K562 (cell line): ENCODE data around the gene NUP85. TPM values are rescaled to one million over a fixed set of nuclear protein-coding genes. Genes with fewer than 3 reads are reported as not detected.
"Not testable (repeated sequence)": the region's sequence is repeated elsewhere in the genome, so short reads cannot be mapped to it uniquely, and the experiment has no call there.

Experiments
- ATAC-seq: fragments of 200-7000 bp; cut with Tn5 transposase; 3 replicates; pipeline ENCODE4 v1.9.1; 2020; ENCODE audit warnings: moderate library complexity
- BruUV-seq: library from RNA; stranded (reverse); fragments of 400-500 nt; replicated peaks from 2 replicates; lab custom pipeline; 2021; lab: Mats Ljungman, UMichigan
- CTCF ChIA-PET: fragments of 300-600 bp; formaldehyde crosslinking; extraction: SDS; loops from one replicate; lab custom pipeline; 2021; ENCODE audit warnings: low intra/inter-chr PET ratio; lab: Yijun Ruan, JAX
- POLR2A ChIA-PET: fragments of 300-600, 350-650 bp; sonication (Branson Sonifier 250); formaldehyde crosslinking; extraction: SDS; loops from one replicate; lab custom pipeline; 2021; ENCODE audit warnings: antibody characterized with exemption, inconsistent platforms; lab: Yijun Ruan, JAX
- DNase-seq, 4 experiments: peaks; one replicate each; pipeline versions ENCODE4 v3.0.0 to v3.0.0-alpha.2; 2011 to 2018; ENCODE audit warnings: low spot score in 3 of 4, mixed read lengths in 3 of 4; ENCODE audit errors: extremely low read depth in 1 of 4
- FAIRE-seq: peaks from 2 replicates; lab custom pipeline; 2011; peaks lifted over from hg19 to GRCh38; lab: Jason Lieb, UNC
- H2AFZ ChIP-seq: 2 replicates; pipeline ENCODE4 v1.6.0; 2011; ENCODE audit warnings: low read depth, low read length, control low read depth, inconsistent platforms
- H3K27ac ChIP-seq: fragments of 200-600 bp; 3 replicates; pipeline ENCODE4 v1.8.0; 2011; ENCODE audit warnings: low read depth, mild to moderate bottlenecking, control low read depth, inconsistent platforms, low read length, moderate library complexity, mixed read lengths; ENCODE audit errors: extremely low read depth
- H3K27me3 ChIP-seq, 2 experiments: fragments of 300-600 bp in 1 of 2; 2 replicates in 1 of 2; 3 replicates in 1 of 2; pipeline versions ENCODE4 v1.6.0 to v1.8.0; 2011; ENCODE audit warnings: inconsistent platforms in 2 of 2, low read length in 2 of 2, mild to moderate bottlenecking in 1 of 2, mixed read lengths in 1 of 2, moderate library complexity in 1 of 2; ENCODE audit not compliant: control insufficient read depth in 2 of 2, insufficient read depth in 2 of 2
- H3K36me3 ChIP-seq: fragments of 300-600 bp; 3 replicates; pipeline ENCODE4 v1.8.0; 2011; ENCODE audit warnings: mild to moderate bottlenecking, low read length, inconsistent platforms; ENCODE audit not compliant: control insufficient read depth, insufficient read depth
- H3K4me1 ChIP-seq, 2 experiments: fragments of 200-600 bp in 1 of 2; replicated peaks in 1 of 2; 2 replicates in 1 of 2; 3 replicates in 1 of 2; pipeline versions ENCODE4 v1.5.1 to v1.8.0; 2011; ENCODE audit warnings: inconsistent platforms in 2 of 2, low read length in 2 of 2, mild to moderate bottlenecking in 1 of 2, mixed read lengths in 1 of 2, moderate library complexity in 1 of 2; ENCODE audit not compliant: control insufficient read depth in 2 of 2, insufficient read depth in 2 of 2
- H3K4me2 ChIP-seq: 2 replicates; pipeline ENCODE4 v1.6.1; 2011; ENCODE audit warnings: low read length, control low read depth, inconsistent platforms, mixed read lengths; ENCODE audit not compliant: insufficient read depth
- H3K4me3 ChIP-seq: fragments of 200-600 bp; sonication (generic), shearing (Covaris generic); 2 replicates; pipeline ENCODE4 v1.5.1; 2016; ENCODE audit warnings: control low read depth, inconsistent platforms
- H3K79me2 ChIP-seq: fragments of 200-600 bp; 3 replicates; pipeline ENCODE4 v1.8.0; 2011; ENCODE audit warnings: low read length, inconsistent platforms; ENCODE audit not compliant: control insufficient read depth, insufficient read depth
- H3K9ac ChIP-seq, 2 experiments: 2 replicates each; pipeline versions ENCODE4 v1.6.0 to v1.6.1; 2011; ENCODE audit warnings: low read depth in 2 of 2, low read length in 2 of 2, control low read depth in 1 of 2, inconsistent platforms in 1 of 2, mild to moderate bottlenecking in 1 of 2, mixed read lengths in 1 of 2; ENCODE audit not compliant: insufficient read depth in 1 of 2
- H3K9me1 ChIP-seq: one replicate; pipeline ENCODE4 v1.6.0; 2011; ENCODE audit warnings: inconsistent platforms, mild to moderate bottlenecking, low read length, moderate library complexity; ENCODE audit not compliant: control insufficient read depth, insufficient read depth
- H3K9me3 ChIP-seq: replicated peaks from 2 replicates; pipeline ENCODE4 v1.5.1; 2011; ENCODE audit warnings: low read depth, low read length, inconsistent platforms; ENCODE audit not compliant: control insufficient read depth, insufficient read depth
- H4K20me1 ChIP-seq: replicated peaks from 2 replicates; pipeline ENCODE4 v1.6.1; 2011; ENCODE audit warnings: low read length, inconsistent platforms, mixed read lengths; ENCODE audit not compliant: control insufficient read depth, insufficient read depth
- ARID1B ChIP-seq: fragments of 450-650 bp; IDR thresholded peaks from 2 replicates; pipeline ENCODE4 v1.6.1; 2016; ENCODE audit warnings: antibody characterized with exemption, mild to moderate bottlenecking, inconsistent platforms
- CBFA2T2 ChIP-seq: fragments of 450-650 bp; conservative IDR thresholded peaks from 2 replicates; pipeline ENCODE4 v1.6.1; 2017; ENCODE audit warnings: mild to moderate bottlenecking
- CBFA2T3 ChIP-seq: fragments of 450-650 bp; IDR thresholded peaks from 2 replicates; pipeline ENCODE4 v1.6.1; 2017
- MEIS2 ChIP-seq: fragments of 450-650 bp; IDR thresholded peaks from 2 replicates; pipeline ENCODE4 v1.6.1; 2014; ENCODE audit warnings: mild to moderate bottlenecking; ENCODE audit not compliant: partially characterized antibody
- PBX2 ChIP-seq, 2 experiments: IDR thresholded peaks in 1 of 2; conservative IDR thresholded peaks in 1 of 2; 2 replicates each; pipeline ENCODE4 v1.6.1; 2016; ENCODE audit warnings: low read depth in 2 of 2, mild to moderate bottlenecking in 1 of 2, missing compliant biosample characterization in 1 of 2, missing genetic modification characterization in 1 of 2, moderate library complexity in 1 of 2
- TAL1 ChIP-seq: fragments of 450-650 bp; IDR thresholded peaks from 2 replicates; pipeline ENCODE4 v1.6.1; 2016; ENCODE audit warnings: mild to moderate bottlenecking
- TCF3 ChIP-seq: sonication (generic); formaldehyde crosslinking; IDR thresholded peaks from 2 replicates; pipeline ENCODE4 v1.4.0; 2020; ENCODE audit warnings: mild to moderate bottlenecking, missing genetic modification reagents
- WGBS: fragments of 100-300 bp; shearing (Covaris generic); methylation state at CpG from one replicate; pipeline ENCODE4 v1.1.6; 2016; ENCODE audit warnings: low coverage, mixed read lengths; ENCODE audit not compliant: insufficient coverage; ENCODE audit errors: missing lambda C conversion rate; 5-methylcytosine and 5-hydroxymethylcytosine counted together
- in situ Hi-C: fragments of 300-500 bp; cut with MboI; formaldehyde crosslinking; loops from 4 replicates; pipeline ENCODE4 v1.15.0; 2018; ENCODE audit warnings: inconsistent platforms, mixed read lengths
- intact Hi-C: fragments of 100-400 bp; cut with micrococcal nuclease; formaldehyde crosslinking; loops from 2 replicates; pipeline ENCODE4 v1.14.2; 2022
- polyA plus RNA-seq, 8 experiments: library from polyadenylated mRNA; depleted of rRNA in 4 of 8; stranded (reverse) in 5 of 8; unstranded in 3 of 8; fragments of >200 nt; fragmentation: Nextera tagmentation in 2 of 8; fragmentation: Illumina TruSeq in 1 of 8; extraction: Ambion mirVana in 2 of 8; extraction: Trizol in 1 of 8; gene quantifications; 2 replicates each; pipeline versions ENCODE4 v1.2.1 to v1.2.3, GENCODE V29; 2011 to 2014; ENCODE audit warnings: inconsistent platforms in 1 of 8, missing spikeins in 1 of 8
- total RNA-seq, 7 experiments: library from RNA; depleted of rRNA in 6 of 7; stranded (reverse); fragments of >200 nt in 6 of 7; fragmentation: Illumina TruSeq in 2 of 7; extraction: Trizol in 2 of 7; gene quantifications; 2 replicates each; pipeline versions ENCODE4 v1.2.1 to v1.2.3, GENCODE V29; 2011 to 2021; ENCODE audit warnings: low replicate concordance in 1 of 7
- TF ChIP-seq, protein P1 (sequence below): fragments of 450-650 bp; IDR thresholded peaks from 2 replicates; pipeline ENCODE4 v1.6.1; 2016

The NUP85 gene
- total and polyA plus RNA-seq, 9 of the 15 experiments (the other 6 are each of a cell fraction or from before 2014, with no cell fraction given), result 50.2 to 177 (median 110) TPM

- H3K27me3 ChIP-seq; H3K9me1 ChIP-seq; H3K9ac ChIP-seq; DNase-seq; ATAC-seq; H3K9me3 ChIP-seq; H3K4me2 ChIP-seq; TF ChIP-seq PBX2 (CRISPR knock-in tag; IDR thresholded peaks at IDR 0.05; ENCODE audit: low read depth): not testable (repeated sequence)
- peaks cover 61% of the 10 kb centered on the region for H3K79me2 ChIP-seq
- peaks cover 18 to 22% of the 10 kb centered on the region in 2 experiments; a peak in 4 of 5 replicates for H3K4me1 ChIP-seq
- TF ChIP-seq ARID1B (peak; percentile 40), CBFA2T3 (peak; percentile 63), TAL1 (peak; percentile 33; the same call in 1 of the 2 replicates), CBFA2T2 (peak; percentile 26; the same call in 1 of the 2 replicates), PBX2 (tag; conservative IDR thresholded peaks at IDR 0.05; ENCODE audit: low read depth) (peak; percentile 75), MEIS2 (peak; percentile 49), TCF3 (CRISPR knock-in tag) (0 out of 2 replicates have a peak, but pooled peaks have one; percentile 26)
- TF ChIP-seq, protein P1, sequence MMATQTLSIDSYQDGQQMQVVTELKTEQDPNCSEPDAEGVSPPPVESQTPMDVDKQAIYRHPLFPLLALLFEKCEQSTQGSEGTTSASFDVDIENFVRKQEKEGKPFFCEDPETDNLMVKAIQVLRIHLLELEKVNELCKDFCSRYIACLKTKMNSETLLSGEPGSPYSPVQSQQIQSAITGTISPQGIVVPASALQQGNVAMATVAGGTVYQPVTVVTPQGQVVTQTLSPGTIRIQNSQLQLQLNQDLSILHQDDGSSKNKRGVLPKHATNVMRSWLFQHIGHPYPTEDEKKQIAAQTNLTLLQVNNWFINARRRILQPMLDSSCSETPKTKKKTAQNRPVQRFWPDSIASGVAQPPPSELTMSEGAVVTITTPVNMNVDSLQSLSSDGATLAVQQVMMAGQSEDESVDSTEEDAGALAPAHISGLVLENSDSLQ, result peak; percentile 55; the same call in 1 of the 2 replicates
- TF ChIP-seq, all 486 proteins: peak for 8; not testable (repeated sequence) for 478
- in situ Hi-C loops, H3K27ac ChIP-seq, H2AFZ ChIP-seq, CTCF ChIA-PET, FAIRE-seq, H3K4me3 ChIP-seq, POLR2A ChIA-PET, H4K20me1 ChIP-seq, BruUV-seq, intact Hi-C loops: not testable (repeated sequence)
- H3K36me3 ChIP-seq, result peaks cover 12% of the 10 kb centered on the region; the same call in 1 of the 3 replicates
- 61% methylated on average over 5 of the region's 11 CpGs for WGBS
Observed at GRCh38 chr17:75255954-75256698, 50.6 kb downstream of the NUP85 start.
